NCI-H524 (cell line): ENCODE data around the gene FIS1.
"Not testable (repeated sequence)": the region's sequence is repeated elsewhere in the genome, so short reads cannot be mapped to it uniquely, and the experiment has no call there.

Source experiments
- DNase-seq, 2 experiments: peaks; one replicate each; lab custom pipeline; 2025; lab: John Stamatoyannopoulos, UW

The FIS1 gene

DNA sequence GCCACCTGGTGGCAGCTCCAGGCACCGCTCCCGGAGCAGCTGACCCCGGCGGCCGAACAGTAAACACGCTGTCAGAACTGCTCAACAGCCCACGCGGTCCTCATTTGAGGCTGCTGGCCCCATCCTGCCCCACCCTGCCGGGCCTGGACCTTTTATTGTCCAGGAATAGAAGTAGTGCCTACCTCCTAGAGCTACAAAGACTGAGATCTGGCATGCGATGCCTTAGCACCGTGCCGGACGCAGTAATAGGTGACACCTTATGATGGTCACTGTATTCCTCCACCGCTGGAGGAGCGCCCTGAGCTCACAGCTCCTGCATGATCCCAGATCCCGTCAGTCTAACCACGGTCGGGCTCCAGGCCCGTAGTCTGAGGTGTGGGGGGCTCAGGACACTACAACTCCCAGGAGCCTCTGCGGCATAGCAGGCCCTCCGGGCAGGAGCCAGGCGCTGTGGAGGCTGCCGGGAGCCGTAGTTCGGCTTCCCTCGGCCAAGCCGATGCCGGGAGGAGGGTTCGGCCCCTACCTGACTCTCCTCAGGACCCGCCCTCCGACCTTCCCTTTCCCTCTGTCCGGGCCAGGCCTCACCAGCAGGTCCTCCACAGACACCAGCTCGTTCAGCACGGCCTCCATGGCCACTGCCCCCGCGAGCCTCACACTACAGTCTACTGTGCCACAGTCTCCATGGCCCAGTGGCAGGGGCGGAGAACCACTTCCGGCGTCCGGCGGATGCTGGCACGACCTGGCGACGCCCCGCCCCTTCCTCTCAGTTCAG lies at the start of gene FIS1:
Gene FIS1 (minus strand): TSS at position 707 of the 772 bp plus-strand sequence. CDS start 77 bp downstream, at position 630.
- peak; percentile 78 to 84 for DNase-seq

- no peak for DNase-seq
Observed at GRCh38 chr7:101294039-101294831, 49.4 kb upstream of the FIS1 start.

DNA sequence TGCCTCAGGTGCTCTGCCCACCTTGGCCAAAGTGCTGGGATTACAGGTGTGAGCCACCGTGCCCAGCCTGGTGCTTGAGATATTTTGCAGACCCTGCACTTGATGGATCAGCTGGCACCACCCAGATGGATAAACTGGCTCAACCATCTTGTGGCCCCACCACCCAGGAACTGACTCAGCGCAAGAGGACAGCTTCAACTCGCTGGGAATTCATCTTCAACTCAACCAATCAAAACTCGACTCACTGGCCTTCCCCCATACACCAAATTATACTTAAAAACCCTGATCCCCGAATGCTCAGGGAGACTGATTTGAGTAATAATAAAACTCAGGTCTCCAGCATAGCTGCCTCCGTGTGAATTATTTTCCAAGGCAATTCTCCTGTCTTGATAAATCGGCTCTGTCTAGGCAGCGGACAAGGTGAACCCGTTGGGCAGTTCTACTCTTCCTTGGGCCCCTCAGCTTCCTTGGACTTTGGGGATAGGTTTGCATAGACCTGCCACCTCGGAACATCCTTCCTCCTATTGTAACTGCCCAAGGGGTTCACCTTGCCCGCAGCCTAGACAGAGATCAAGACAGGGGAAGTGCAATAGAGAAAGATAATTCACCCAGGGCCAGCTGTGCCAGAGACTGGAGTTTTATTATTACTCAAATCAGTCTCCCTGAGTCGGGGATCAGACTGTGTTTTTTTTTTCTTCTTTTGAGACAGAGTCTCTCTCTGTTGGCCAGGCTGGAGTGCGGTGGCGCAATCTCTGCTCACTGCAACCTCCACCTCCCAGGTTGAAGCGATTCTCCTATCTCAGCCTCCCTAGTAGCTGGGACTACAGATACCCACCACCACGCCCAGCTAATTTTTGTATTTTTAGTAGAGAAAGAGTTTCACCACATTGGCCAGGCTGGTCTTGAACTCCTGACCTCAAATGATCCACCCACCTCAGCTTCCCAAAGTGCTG lies 48.5 kb upstream of the FIS1 start:
- not testable (repeated sequence) for DNase-seq

DNA sequence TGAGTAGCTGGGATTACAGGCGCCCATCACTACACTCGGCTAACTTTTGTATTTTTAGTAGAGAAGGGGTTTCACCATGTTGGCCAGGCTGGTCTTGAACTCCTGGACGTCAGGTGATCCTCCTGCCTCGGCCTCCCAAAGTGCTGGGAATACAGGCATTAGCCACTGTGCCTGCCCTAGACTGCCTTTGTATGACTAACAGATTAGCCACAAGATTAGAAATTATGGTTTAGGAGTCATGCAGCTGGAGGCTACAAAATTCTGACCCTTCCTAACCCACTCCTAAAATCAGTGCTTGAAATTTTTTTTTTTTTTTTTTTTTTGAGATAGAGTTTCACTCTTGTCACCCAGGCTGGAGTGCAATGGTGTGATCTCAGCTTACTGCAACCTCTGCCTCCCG lies 47.7 kb upstream of the FIS1 start:
- not testable (repeated sequence) for DNase-seq

DNA sequence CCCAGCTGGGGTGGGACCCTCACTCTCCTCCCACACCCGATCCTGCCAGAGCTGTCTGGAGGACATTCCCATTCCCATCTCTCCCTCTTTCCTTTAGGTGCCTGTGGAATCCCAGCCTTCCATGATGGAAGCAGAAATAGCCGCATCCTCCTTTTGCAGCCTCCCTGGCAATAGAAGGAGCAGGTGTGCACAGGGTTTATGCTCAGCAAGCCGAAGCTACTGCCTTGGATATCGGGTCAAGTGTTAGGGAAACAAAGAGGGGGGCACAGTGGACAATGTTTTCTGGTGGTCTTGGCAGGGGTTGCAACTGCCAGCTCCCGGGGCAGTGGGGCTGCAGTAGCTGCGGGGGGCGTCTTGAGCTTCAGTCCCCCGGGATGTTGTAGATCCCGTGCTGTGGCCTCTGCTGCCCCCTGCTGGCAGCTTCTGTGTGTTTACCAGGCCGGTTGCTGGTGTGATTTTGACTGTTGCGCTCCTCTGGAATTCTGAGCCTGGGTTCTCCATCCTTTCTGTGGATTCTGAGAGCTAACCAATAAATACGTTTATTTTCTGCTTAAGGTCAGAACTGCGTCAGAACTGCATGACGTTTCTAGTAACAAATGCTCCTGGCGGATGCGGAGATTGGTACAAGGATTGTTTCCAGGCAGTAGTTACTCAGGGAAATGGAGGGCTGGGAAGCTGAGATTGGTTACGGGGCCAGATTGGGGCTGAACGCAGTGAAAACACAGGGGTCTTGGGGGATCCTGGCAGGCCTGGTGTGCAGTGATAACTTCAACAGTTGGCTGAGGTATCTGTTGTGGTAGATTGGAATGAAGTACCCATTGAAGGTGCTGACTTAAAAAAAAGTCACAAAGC lies 45.5 kb upstream of the FIS1 start:
- peak; percentile 14 to 46 for DNase-seq

DNA sequence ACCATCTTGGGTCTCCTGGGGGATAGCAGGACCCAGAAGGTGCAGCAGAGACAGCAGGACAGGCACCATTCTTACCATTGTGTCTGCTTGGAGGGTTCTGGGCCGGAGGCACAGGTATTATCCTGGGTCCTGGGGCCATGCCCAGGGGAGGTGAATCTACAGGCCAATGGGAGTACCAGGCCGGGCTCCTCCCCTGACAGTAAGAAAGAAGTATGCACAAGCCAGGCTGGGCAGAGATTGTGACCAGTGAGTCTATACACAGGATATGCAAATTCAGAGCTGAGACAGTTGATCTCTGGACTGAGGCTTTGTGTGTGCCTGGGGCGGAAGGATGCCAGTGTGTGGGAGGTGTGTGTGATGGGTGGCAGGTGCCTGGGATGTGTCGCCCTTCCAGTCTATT lies 44.8 kb upstream of the FIS1 start:
- DNase-seq = not testable (repeated sequence)

DNA sequence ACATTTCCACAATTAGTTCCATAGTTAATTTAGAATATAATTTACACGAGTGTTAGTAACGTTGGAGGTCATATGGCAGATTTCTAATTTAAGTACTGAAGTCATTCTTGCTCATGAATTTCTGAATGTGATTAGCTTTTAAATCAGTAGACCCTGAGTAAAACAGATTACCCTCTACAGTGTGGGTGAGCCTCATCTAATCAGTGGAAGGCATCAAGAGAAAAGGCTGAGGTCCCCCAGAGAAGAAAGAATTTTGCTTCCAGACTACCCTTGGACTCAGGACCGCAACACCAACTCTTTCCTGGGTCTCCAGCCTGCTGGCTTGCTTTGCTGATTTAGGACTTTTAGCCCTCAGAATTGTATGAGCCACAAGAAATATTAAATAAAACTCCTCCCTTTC lies 43.6 kb upstream of the FIS1 start:
- DNase-seq = no peak

GRCh38 chr7:101287032-101287431 lies 42.2 kb upstream of the FIS1 start:
- no peak for DNase-seq

- DNase-seq = not testable (repeated sequence)
Observed at GRCh38 chr7:101285880-101286279, 41.0 kb upstream of the FIS1 start.

- DNase-seq = no peak
Observed at GRCh38 chr7:101285171-101285570, 40.3 kb upstream of the FIS1 start.

GRCh38 chr7:101280912-101281311 lies 36.0 kb upstream of the FIS1 start:
- not testable (repeated sequence) for DNase-seq

DNA sequence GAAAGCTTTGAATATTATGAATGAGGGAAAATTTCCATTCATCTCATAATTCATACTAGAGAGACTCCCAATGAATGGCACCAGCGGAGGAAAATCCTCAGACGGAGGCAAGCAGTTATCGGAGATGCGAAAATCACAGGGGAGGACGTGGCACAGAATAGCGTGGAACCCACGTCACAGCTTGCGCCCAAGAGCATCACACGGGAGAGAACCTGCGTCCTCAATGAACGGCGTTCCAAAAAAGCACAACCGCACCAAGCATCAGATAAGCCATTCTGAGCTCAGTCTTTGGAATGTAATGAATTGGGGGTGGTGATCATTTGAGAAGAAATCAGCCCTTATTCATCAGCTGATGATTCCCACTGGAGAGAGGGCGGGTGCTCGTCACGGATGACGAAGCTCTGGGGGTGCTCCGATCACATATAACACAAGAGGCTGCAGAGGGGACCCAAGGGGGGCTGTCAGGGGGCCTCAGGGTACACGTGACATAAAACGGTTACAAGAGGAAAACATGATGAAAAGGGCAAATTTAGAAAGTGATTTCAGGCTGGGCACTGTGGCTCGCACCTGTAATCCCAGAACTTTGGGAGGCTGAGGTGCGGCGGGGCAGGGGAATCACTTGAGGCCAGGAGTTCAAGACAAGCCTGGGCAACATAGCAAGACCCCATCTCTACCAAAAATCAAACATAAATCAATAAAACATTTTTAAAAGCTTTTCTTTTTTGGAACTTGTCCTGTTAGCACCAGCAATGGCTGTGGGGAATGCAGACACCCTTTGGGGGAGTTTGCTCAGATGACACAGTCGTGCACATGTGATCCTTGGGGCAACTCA lies 33.8 kb upstream of the FIS1 start:
- DNase-seq = no peak

DNA sequence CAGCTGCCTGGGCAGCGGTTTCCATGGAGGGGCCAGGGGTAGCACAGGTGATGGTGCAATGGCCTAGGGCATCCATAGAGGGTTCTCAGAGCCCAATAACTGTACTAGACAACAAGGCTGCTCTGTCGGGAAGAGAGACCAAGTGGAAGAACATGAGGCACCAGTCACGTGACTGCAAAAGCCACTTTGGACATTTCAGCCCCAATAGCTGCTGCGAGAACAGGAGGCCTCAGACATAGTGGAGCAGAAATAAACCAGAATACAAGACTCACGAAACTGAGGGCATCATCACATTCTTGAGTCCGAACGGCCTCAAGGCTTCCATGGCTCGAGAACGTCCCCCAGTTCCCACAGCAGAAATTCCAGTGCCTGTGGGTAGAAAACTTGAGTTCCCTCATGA lies 32.3 kb upstream of the FIS1 start:
- DNase-seq = no peak

DNA sequence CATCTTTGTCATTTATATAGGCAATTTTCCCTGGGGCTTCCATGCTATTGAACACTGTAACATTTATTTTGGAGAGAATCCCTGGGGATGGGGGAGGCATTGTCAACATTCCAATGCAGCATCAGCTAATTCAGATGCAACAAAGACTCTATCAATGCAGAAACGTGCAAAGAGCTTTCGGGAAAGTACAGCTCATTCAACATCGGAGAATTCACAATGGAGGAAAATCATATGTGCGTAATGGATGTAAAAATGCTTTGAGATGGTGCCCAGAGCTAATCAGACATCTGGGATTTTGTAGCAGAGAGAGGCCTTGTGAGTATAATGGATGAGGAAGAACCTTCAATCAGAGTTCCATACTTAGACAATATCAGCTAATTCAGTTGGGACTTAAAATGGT lies 28.3 kb upstream of the FIS1 start:
- no peak for DNase-seq

DNA sequence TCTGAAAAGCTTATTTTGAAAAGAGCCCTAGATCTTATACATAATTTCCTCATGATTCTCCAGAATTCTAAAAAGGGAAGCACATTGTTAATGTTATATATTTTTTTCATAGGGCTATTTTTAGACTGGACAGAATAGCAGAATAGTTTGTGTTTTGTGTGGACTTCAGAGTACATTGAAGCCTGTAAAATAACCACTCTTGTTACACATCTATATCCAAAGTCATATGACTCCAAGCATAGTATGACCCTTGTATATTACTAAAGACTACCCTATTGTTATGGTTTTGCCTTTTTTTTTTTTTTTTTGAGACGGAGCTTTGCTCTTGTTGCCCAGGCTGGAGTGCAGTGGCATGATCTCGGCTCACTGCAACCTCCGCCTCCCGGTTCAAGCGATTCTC lies 26.1 kb upstream of the FIS1 start:
- no peak for DNase-seq

- DNase-seq = no peak
Observed at GRCh38 chr7:101269664-101270063, 24.8 kb upstream of the FIS1 start.

DNA sequence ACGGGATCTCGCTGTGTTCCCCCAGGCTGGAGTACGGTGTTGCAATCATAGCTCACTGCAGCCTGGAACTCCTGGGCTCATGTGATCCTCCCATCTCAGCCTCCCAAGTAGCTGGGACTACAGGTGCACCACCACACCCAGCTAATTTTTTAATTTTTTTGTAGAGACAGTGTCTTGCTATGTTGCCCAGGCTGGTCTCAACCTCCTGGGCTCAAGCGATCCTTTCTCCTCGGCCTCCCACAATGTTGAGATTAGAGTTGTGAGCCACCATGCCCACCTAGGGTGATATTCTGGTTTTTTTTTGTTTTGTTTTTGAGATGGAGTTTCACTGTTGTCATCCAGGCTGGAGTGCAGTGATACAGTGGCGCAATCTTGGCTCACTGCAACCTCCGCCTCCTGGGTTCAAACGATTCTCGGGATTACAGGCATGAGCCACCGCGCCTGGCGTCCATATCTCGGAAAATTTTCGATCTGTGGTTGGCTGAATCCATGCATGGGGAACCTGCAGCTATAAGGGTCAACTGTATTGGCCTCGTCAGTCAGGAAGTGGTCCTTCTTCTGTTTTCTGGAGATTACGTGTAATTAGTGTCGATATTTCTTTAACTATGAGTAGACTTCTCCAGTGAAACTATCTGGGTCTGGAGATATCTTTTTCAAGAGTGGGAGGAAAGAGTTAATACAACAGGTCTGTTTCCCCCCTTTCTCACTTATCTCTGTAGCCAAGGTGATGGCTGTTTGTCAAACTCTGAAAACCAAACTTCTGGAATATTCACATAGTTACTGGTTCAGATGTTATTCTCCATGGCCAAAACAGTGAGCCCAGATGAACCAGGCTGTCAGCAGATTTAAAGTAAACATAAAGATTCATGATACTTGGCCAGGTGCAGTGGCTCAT lies 21.0 kb upstream of the FIS1 start:
- no peak for DNase-seq

- not testable (repeated sequence) for DNase-seq
Observed at GRCh38 chr7:101264102-101264706, 19.3 kb upstream of the FIS1 start.

GRCh38 chr7:101258243-101258731 lies 13.4 kb upstream of the FIS1 start:
- DNase-seq = no peak
